ENCODE results near the gene HDAC7. TPM values are rescaled to one million over a fixed set of nuclear protein-coding genes. Genes with fewer than 3 reads are reported as not detected.

Gene HDAC7
- total RNA-seq (2022; extraction: Qiagen RNA extraction; ENCODE audit: low read depth): 40.7 to 51.6 TPM (median 46.7 TPM) in 5 replicates

GRCh38 chr12:47819896-47820630 is at the start of gene HDAC7:
TSS of gene HDAC7 (minus strand) at chr12:47819903. CDS start at chr12:47819785, 118 bp downstream.

GRCh38 chr12:47773062-47773857 is 46.4 kb downstream of the HDAC7 start, which contains the start of gene SLC48A1:
TSS of gene SLC48A1 (plus strand) at chr12:47773238. CDS start at chr12:47773305, 67 bp downstream.

GRCh38 chr12:47758834-47759690 is 60.6 kb downstream of the HDAC7 start, which contains the start of gene RAPGEF3:
TSS of gene RAPGEF3 (minus strand) at chr12:47758880. CDS start at chr12:47758556, 324 bp downstream.

Other genes with a start within 250 kb of the HDAC7 start
- gene RPAP3, start 113.9 kb downstream of the HDAC7 start, total RNA-seq (2022; extraction: Qiagen RNA extraction; ENCODE audit: low read depth): 39.9 to 54.2 TPM (median 47.8 TPM) in 5 replicates
- not detected in 5 replicates for gene ENDOU, start 94.4 kb downstream of the HDAC7 start, total RNA-seq (2022; extraction: Qiagen RNA extraction; ENCODE audit: low read depth)
- 0.43 to 1.2 TPM (median 0.80 TPM) in 5 replicates for gene RAPGEF3, start 61.0 kb downstream of the HDAC7 start, total RNA-seq (2022; extraction: Qiagen RNA extraction; ENCODE audit: low read depth)
- 23.0 to 34.5 TPM (median 30.0 TPM) in 5 replicates for gene SLC48A1, start 46.7 kb downstream of the HDAC7 start, total RNA-seq (2022; extraction: Qiagen RNA extraction; ENCODE audit: low read depth)
- gene VDR, start 85.1 kb upstream of the HDAC7 start, total RNA-seq (2022; extraction: Qiagen RNA extraction; ENCODE audit: low read depth): 3.5 to 4.6 TPM (median 3.7 TPM) in 5 replicates
- gene TMEM106C, start 143.7 kb upstream of the HDAC7 start, total RNA-seq (2022; extraction: Qiagen RNA extraction; ENCODE audit: low read depth): 119 to 129 TPM (median 126 TPM) in 5 replicates
- 0.02 to 0.18 TPM (median 0.08 TPM) in 5 replicates for gene COL2A1, start 184.6 kb upstream of the HDAC7 start, total RNA-seq (2022; extraction: Qiagen RNA extraction; ENCODE audit: low read depth)

All from A549 treated with DMSO at 1 μM for 4 hours (cell line).